ENCODE data around the gene MTG2.

Gene MTG2

DNA sequence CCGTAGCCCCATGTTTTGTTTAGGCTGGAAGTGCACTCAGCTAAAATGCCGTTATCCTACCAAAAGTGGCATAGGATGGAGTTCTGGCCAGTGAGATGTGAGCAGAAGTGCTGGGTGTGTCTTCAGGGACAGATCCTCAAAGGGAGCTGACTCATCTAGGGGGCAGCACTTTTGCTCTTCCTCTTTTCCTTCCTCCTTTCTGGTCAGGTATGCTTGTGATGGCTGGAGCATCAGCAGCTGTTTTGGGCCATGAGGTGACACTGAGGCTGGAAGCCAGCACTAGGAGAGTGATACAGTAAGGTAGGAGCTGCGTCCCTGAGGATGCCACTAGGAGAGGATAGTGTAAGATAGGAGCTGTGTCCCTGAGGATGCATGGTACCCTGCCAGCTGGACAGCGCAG is 50.9 kb downstream of the MTG2 start:
- no peak for DNase-seq (ENCODE audit: low spot score)

DNA sequence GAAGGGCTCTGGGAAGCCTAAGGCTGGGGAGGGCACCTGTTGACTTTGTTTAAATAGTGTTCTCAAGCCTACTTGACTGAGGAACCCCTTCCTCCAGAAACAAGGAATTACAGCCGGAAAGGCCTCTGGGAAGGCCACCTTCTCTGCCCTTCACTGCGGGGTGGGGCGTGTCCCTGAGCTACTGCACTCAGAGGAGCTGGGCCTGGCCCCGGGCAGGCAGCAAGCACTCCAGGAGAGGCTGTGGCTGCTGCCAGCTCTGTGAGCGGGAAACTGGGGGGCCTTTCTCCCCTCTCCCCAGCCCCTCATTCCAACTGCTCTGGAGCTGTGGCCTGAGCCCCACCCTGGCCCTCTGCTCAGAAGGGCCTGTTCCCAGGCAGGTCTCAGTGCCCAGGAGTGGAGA is 51.5 kb downstream of the MTG2 start:
- peak; percentile 56 for DNase-seq (ENCODE audit: low spot score)

DNA sequence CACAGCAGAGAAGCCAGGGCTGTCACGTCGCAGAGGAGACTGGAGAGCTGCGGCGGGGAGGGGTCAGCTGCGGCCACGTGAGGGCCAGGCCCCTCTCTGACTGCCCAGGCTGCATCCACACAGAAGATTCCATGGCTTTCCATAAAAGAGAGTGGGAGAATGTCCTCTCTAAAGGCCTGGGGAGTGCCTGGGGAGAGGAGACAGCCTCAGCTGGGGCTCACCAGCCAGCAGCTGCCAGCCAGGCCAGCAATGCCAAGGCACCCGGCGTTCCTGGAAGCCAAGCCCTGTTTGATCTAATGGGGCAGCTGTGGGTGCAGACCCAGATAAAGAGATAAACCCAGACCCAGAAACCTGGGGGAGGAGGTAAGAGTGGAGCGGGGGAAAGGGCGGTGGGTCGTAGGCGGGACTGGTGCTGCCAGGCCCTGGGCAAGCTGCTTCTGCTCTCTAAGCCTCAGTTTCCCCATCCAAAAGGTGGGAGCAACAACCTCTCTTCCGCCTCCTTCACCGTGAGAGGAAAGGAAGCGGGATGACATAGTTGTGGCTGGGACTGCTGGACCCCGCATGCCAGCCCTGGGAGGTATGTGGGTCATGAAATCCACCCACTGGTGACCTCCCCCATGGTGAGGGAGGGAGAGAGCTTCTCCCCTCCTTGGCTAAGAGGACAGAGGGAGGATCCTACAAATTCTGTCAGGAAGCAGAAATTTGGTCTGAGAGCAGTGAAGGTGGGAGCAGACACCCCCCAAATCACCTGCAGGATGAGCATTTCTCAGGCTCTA is 52.4 kb downstream of the MTG2 start:
- peak; percentile 75 for DNase-seq (ENCODE audit: low spot score)

- DNase-seq (ENCODE audit: low spot score) = no peak
These were observed 52.9 kb downstream of the MTG2 start for GRCh38 chr20:62235777-62236157.

- DNase-seq (ENCODE audit: low spot score) = no peak
These were observed 53.4 kb downstream of the MTG2 start for GRCh38 chr20:62236200-62236599.

DNA sequence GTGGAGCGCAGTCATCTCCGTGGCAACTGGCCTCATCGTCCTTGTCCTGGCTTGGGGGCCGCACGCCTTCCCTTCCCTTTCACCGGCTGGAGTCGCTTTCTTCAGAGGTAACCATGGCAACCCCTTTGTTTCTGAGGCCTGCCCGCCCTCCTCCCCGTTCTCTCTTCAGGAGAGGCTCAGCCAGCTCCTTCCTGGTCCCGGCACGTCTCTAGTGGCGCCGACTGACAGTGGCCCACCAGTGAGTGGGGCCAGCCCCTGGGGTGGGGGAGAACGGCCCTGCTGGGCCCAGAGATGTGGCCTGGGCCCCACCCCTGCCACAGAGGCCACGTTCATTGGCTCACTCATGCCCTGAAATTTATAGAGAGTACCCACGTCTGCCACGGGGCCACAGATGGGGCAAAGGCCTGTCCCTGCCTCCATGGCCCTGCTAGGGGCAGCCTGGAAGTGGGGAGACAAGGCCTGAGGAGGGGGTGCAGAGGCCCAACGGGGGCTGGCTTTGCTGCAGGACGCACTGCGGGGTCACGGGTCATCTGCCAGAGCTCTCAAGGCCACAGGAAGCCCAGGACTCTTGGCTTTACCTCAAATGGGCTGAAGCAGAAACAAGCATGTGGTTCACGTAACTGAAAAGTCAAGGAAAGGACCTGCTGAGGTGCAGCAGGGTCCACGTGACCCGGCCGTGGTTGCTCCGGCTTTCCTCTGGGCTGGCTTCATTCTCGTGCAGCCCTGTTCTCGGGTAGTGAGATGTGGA is 54.1 kb downstream of the MTG2 start:
- no peak for DNase-seq (ENCODE audit: low spot score)

DNA sequence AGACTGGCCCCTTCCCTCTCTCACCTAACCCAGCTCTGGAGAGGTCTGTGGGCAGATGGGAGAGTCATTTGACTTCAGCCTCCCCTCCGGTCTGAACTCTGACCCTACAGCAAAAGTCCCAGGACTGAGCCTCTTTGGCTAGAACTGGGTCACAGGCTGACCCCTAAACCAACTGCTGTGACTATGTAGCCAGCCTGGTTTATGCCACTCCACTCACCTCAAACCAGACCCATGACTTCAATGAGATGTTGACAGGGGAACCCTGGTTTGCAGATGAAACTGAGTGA is 54.6 kb downstream of the MTG2 start:
- no peak for DNase-seq (ENCODE audit: low spot score)

- peak; percentile 100 for DNase-seq (ENCODE audit: low spot score)
These were observed 55.2 kb downstream of the MTG2 start, which contains the start of gene OSBPL2 for GRCh38 chr20:62237801-62238568. TSS of gene OSBPL2 (plus strand) at chr20:62238521. CDS start at chr20:62256185, 17,664 bp downstream.

DNA sequence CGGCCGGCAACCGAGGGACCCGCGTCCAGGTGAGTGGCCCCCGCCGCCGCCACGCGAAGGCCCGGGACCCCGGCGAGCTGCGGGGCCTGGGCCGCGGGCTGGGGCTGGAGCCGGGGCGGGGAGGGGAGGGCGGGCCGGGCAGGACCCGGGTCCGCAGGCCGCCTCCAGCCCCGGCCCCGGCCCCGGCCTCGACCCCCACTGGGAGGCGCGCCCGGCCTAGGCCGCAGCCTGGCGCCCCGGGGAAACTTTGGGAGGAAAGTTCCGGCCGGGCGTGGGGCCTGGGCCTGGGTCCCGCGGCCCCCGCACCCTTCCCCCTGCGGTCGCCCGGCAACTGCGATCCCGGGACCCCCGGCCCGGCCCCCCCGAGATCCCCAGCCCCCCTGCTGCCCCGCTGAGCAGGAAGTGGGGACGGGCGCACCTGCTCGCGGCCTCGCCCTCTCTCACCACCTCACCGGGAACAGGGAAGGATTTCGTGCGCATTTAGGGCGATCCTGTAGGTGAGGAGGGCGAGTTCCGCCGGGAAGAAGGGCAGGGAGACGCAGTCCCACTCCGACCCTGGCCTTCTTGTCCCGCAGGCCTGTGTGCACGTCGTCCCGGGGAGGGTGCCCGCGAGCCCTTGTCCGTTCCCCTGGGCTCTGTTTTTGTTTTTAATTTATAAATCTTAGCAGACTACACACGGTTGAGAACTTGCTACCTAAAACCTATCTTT is 55.9 kb downstream of the MTG2 start:
- peak; percentile 38 for DNase-seq (ENCODE audit: low spot score)

DNA sequence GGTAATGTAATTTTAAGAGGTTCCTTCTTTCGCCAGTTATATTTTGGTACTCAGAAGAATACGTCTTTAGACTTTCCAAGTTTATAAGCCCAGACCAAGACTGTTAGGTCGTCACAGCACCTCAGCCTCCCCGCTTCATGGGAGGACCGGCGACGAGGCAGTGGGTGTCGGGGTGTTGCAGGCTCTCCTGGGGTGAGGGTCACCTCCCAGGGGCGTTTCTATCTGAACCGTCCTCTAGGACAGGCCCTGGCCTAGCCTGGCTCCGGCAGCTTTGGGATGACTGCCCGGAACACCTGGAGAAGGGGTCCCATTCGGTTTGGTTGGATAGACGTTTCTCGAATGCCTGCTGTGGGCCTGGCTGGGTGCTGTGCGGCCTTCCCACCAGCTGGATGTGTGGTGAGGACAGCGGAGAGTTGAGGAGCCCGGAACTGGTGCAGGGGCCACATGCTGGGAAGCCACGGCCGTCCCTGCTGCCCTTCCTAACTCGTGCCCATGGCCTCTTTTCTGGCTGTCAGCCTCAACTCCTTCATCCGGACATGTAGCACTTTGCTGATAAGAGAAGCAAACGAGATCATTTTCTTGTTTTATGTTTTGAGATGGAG is 56.6 kb downstream of the MTG2 start:
- DNase-seq (ENCODE audit: low spot score) = no peak

DNA sequence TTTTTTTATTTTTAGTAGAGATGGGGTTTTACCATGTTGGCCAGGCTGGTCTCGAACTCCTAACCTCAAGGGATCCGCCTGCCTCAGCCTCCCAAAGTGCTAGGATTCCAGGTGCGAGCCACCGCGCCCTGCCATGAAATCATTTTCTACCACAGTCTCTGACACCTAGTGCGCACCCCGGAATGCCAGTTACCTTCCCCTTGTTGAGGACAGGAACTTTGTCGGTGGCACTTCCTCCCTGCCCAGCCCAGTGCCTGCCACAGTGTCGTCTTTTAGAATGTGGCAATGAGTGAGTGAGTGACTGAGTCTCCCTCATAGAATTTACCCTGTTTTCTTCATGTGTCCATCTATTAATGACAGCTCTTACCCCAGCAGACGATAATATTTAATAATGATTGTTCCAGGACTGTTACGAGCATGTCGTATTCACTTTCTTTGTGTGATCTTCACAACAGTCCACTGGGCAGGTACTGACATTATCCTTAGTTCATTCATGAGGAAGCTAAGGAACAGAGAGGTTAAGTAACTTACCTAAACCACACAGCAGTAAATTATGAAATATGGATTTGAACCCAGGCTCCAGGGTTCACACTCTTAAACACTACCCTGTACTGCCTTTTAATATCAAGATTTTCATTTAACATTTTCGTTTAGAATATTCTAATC is 57.3 kb downstream of the MTG2 start:
- no peak for DNase-seq (ENCODE audit: low spot score)

DNA sequence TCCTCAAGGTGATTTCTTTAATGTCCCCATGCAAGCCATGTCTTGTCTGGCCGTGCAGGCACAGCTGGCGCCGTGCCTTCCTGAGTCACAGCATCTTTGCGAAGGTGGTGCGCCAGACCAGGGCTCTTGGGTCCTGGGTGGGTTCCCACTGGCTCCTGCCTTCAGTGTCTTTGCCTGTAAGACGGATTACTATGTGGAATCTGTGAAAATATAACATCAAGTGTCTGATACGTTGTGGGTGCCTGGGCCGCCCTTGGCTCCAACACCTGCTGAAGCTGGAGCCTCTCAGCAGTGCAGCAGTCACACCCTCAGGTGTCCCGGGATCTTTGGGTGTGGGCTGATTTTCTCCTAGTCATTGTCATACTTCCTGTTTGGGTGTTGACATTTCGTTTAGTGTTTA is 58.7 kb downstream of the MTG2 start:
- no peak for DNase-seq (ENCODE audit: low spot score)

- DNase-seq (ENCODE audit: low spot score) = no peak
These were observed 59.3 kb downstream of the MTG2 start for GRCh38 chr20:62242176-62242575.

- no peak for DNase-seq (ENCODE audit: low spot score)
These were observed 60.3 kb downstream of the MTG2 start for GRCh38 chr20:62243106-62243505.

GRCh38 chr20:62243906-62244515 is 61.2 kb downstream of the MTG2 start:
- DNase-seq (ENCODE audit: low spot score) = no peak

- no peak for DNase-seq (ENCODE audit: low spot score)
These were observed 61.8 kb downstream of the MTG2 start for GRCh38 chr20:62244644-62245108.

DNA sequence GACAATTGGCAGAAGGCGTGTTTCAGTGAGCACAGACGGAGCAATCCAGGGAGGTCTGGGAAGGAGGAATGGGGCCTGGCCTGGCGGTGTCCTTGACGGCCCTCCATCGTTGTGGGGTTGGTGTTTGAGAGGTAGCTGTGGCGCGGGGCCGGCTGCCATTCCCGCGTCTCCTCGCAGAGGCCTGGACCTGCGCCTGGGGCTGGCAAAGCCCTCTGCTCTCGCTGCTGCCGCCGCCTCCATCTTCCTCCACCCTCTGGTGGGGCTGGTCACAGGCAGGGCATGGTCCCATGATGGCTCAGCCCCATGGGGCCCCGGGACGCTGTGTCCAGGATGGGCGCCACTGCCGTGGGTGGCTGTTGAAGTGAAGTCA is 63.1 kb downstream of the MTG2 start:
- no peak for DNase-seq (ENCODE audit: low spot score)

GRCh38 chr20:62246431-62246830 is 63.6 kb downstream of the MTG2 start:
- DNase-seq (ENCODE audit: low spot score) = no peak

- no peak for DNase-seq (ENCODE audit: low spot score)
These were observed 64.2 kb downstream of the MTG2 start for GRCh38 chr20:62246872-62247652.

All from hematopoietic multipotent progenitor cell treated with erythropoietin and hydrocortisone succinate and interleukin-3 and kit ligand, for 17 days (in vitro differentiated cells).